NCI-H146 (cell line): ENCODE data around the gene RBM17.
"Not testable (repeated sequence)": the region's sequence is repeated elsewhere in the genome, so short reads cannot be mapped to it uniquely, and the experiment has no call there.

Experiments used
- DNase-seq: peaks from one replicate; lab custom pipeline; 2025; lab: John Stamatoyannopoulos, UW

RBM17 gene

GRCh38 chr10:6161921-6162320 is 73.1 kb downstream of the RBM17 start:
- DNase-seq, result no peak

GRCh38 chr10:6162589-6163356 is 73.9 kb downstream of the RBM17 start:
- peak; percentile 56 for DNase-seq

GRCh38 chr10:6163364-6164270 is 74.8 kb downstream of the RBM17 start:
- peak; percentile 96 for DNase-seq

DNA sequence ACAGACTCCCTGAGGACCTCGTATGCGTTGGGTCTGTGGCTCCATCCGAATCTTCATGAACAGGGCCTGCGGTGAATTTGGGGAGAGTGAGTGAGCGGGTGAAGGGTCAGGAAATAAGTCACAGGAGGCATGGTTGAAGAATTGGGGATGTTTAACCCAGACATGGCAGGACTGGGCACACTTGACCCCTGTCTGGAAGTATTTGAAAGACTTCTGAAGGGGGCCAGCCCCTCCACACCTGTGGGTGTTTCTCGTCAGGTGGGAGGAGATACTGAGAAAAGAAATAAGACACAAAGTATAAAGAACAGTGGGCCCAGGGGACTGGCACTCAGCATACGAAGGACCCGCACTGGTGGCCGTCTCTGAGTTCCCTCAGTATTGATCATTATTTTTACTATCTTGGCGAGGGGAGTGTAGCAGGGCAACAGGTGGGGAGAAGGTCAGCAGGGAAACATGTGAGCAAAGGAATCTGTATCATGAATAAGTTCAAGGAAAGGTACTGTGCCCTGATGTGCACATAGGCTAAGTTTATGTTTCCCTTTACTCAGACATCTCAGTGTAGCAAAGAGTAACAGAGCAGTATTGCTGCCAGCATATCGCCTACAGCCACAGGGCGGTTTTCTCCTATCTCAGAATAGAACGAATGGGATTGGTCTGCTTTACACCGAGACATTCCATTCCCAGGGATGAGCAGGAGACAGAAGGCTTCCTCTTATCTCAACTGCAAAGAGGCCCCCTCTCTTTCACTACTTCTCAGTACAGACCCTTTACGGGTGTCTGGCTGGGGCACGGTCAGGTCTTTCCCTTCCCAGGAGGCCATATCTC is 75.6 kb downstream of the RBM17 start:
- no peak for DNase-seq

DNA sequence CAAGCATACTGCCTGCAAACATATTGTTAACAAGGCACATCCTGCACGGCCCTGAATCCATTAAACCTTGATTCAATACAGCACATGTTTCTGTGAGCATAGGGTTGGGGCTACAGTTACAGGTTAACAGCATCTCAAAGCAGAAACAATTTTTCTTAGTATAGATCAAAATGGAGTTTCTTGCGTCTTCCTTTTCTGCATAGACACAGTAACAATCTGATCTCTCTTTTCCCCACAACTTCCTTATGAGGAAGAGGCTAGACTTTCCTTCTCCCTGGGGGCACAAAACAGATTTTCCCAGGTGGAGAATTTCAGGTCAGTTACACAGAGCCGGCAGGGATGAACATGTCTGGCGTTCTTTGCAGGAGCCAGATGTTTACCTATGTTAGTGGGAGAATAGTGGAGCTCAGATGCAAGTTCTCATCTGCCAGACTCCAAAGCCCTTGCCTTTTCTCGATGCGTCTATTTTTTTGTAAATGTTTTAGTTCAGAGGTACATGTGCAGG is 76.4 kb downstream of the RBM17 start:
- DNase-seq, result no peak

DNA sequence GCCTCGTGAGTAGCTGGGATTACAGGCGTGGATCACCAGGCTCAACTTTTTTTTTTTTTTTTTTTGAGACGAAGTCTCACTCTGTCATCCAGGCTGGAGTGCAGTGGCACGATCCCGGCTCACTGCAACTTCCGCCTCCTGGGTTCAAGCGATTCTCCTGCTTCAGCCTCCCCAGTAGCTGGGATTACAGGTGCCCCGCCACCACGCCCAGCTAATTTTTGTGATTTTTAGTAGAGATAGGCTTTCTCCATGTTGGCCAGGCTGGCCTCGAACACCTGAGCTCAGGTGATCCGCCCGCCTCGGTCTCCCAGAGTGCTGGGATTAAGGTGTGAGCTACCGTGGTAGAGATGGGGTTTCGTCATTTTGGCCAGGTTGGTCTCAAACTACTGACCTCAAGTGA is 77.1 kb downstream of the RBM17 start:
- not testable (repeated sequence) for DNase-seq
